Nephron (organoid): ENCODE results near the gene KYNU.
"Not testable (repeated sequence)": the region's sequence is repeated elsewhere in the genome, so short reads cannot be mapped to it uniquely, and the experiment has no call there.

ENCODE experiments used
- H3K27ac Mint-ChIP-seq, 3 experiments: 2 replicates each; pipeline ENCODE4 v1.8.0; 2020; ENCODE audit warnings: mixed read lengths in 3 of 3, mild to moderate bottlenecking in 2 of 3, moderate library complexity in 1 of 3
- H3K27me3 Mint-ChIP-seq: 2 replicates; pipeline ENCODE4 v1.8.0; 2021; ENCODE audit warnings: low read depth, mild to moderate bottlenecking, moderate library complexity, mixed read lengths
- H3K36me3 Mint-ChIP-seq: 2 replicates; pipeline ENCODE4 v1.8.0; 2020; ENCODE audit warnings: low read depth, mixed read lengths
- H3K4me1 Mint-ChIP-seq: 2 replicates; pipeline ENCODE4 v1.8.0; 2020; ENCODE audit warnings: mixed read lengths
- H3K4me3 Mint-ChIP-seq, 3 experiments: 2 replicates each; pipeline ENCODE4 v1.8.0; 2020; ENCODE audit warnings: mild to moderate bottlenecking in 3 of 3, mixed read lengths in 3 of 3, moderate library complexity in 2 of 3
- H3K9me3 Mint-ChIP-seq: 2 replicates; pipeline ENCODE4 v1.8.0; 2020; ENCODE audit warnings: mixed read lengths
- TF ChIP-seq, protein P1 (sequence below), 3 experiments: fragments of 200-600 bp; sonication (generic); IDR thresholded peaks; one replicate each; pipeline ENCODE4 v1.5.0; 2021; ENCODE audit warnings: antibody characterized with exemption in 3 of 3; ENCODE audit not compliant: unreplicated experiment in 3 of 3

KYNU gene

DNA sequence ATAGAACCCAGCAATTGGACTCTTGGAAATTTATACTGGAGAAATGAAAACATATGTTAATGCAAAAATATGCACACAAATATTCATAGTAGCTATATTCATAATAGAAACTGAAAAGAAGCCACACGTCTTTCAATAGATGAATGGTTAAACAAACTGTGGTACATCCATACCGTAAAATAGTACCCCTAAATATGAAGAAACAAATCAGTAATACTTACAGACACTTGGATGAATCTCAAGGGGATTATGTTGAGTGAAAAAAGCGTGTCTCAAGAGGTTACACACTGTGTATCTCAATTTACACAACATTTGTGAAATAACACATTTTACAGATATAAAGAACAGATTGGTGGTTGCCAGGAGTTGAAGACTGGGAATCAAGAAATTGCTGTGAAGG, 190.6 kb downstream of the KYNU start:
- TF ChIP-seq, protein P1, sequence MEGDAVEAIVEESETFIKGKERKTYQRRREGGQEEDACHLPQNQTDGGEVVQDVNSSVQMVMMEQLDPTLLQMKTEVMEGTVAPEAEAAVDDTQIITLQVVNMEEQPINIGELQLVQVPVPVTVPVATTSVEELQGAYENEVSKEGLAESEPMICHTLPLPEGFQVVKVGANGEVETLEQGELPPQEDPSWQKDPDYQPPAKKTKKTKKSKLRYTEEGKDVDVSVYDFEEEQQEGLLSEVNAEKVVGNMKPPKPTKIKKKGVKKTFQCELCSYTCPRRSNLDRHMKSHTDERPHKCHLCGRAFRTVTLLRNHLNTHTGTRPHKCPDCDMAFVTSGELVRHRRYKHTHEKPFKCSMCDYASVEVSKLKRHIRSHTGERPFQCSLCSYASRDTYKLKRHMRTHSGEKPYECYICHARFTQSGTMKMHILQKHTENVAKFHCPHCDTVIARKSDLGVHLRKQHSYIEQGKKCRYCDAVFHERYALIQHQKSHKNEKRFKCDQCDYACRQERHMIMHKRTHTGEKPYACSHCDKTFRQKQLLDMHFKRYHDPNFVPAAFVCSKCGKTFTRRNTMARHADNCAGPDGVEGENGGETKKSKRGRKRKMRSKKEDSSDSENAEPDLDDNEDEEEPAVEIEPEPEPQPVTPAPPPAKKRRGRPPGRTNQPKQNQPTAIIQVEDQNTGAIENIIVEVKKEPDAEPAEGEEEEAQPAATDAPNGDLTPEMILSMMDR (IDR thresholded peaks at IDR 0.05; ENCODE audit: unreplicated experiment in 3 of 3): no peak
- Mint-ChIP-seq H3K27ac (no peak overlapping the region), H3K4me3 (no peak overlapping the region), H3K9me3 (peaks cover 7% of the 10 kb centered on the region), H3K27me3 (no peaks in the 10 kb centered on the region), H3K4me1 (no peaks in the 10 kb centered on the region), H3K36me3 (no peaks in the 10 kb centered on the region)

DNA sequence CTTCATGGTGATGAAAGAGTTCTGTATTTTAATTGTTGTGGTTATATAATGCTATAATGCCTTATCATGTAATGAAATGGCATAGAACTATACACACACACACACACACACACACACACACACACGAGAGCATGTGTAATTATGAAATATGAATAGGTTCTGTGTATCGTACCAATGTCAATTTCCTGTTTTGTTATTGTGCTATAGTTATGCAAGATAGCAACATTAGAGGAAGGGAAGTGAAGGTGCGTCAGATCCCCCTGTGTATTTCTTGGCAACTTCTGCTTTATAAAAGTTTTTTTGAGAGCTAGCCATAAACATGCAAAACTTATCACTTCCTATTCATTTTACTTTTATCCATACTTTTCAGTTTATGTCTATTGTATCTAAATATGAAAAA, 191.0 kb downstream of the KYNU start:
- H3K27ac Mint-ChIP-seq: no peak overlapping the region
- H3K4me1 Mint-ChIP-seq: no peaks in the 10 kb centered on the region
- no peaks in the 10 kb centered on the region for H3K27me3 Mint-ChIP-seq
- H3K9me3 Mint-ChIP-seq: peaks cover 7% of the 10 kb centered on the region
- no peak overlapping the region for H3K4me3 Mint-ChIP-seq
- TF ChIP-seq, protein P1 (IDR thresholded peaks at IDR 0.05; ENCODE audit: unreplicated experiment in 3 of 3): no peak
- no peaks in the 10 kb centered on the region for H3K36me3 Mint-ChIP-seq

DNA sequence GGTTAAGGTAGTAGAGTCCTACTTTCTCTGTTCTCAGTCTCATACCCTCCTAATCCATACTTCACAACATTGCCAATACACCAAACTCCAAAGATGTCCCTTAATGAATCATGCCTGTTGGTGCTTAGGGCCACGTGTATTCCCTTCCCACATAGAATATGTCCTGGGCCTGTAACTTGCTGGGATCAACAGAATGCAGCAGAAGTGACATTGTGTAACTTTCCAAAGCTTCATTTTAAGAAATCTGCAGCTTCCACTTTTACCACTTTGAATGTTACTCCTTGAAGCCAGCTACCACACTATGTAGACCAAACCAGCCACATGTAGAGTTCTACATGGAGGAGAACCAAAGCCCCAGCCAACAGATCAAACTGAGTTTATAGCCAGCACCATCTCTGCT, 193.2 kb downstream of the KYNU start:
- no peak overlapping the region for H3K27ac Mint-ChIP-seq
- no peaks in the 10 kb centered on the region for H3K27me3 Mint-ChIP-seq
- H3K36me3 Mint-ChIP-seq: no peaks in the 10 kb centered on the region

DNA sequence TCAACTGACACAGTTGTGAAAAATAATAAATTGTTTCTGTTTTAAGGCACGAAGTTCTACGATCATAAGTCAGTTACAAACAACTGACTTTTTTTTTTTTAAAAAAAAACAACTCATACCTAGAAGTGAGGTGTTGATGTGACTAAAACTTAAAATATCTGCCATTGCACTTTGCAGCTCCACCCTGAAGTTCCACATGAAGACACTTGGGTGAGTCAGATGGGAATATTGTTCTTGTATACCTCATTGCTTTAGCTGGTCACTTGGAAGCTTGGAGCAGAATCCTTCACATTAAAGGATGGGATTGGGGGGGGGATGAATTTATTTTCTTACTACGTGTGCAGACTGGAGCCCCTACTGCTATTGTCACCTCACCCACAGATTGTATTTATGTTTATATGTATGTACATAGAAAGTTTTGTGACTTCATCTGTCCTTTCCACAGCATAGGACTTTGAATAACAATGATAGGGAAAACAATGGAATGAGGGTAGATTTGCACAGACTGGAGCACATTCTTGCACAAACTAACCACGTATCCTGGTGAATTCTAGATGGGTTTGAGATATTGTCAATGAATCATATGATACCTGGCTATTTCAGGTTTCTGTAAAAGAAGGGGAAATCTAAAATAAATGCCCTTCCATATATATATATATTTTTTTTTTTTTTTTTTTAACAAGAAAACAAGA, 193.9 kb downstream of the KYNU start:
- TF ChIP-seq, protein P1 (IDR thresholded peaks at IDR 0.05; ENCODE audit: unreplicated experiment in 3 of 3): no peak
- H3K4me3 Mint-ChIP-seq: no peak overlapping the region

More for the DNA sequence above, 193.2 kb downstream of the KYNU start:
- TF ChIP-seq, protein P1 (IDR thresholded peaks at IDR 0.05; ENCODE audit: unreplicated experiment in 3 of 3): no peak
- no peak overlapping the region for H3K4me3 Mint-ChIP-seq
- H3K9me3 Mint-ChIP-seq: peaks cover 8% of the 10 kb centered on the region
- H3K4me1 Mint-ChIP-seq: no peaks in the 10 kb centered on the region

DNA sequence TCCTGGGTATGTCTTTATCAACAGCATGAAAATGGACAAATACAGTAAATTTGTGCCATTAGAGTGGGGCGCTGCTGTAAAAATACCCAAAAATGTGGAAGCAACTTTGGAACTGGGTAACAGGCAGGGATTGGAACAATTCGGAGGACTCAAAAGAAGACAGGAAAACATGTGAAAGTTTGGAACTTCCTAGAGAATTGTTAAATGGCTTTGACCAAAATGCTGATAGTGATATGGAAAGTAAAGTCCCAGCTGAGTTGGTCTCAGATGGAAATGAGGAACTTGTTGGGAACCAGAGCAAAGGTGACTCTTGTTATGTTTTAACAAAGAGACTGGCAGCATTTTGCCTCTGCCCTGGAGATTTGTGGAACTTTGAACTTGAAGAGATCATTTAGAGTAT, 197.4 kb downstream of the KYNU start:
- H3K27me3 Mint-ChIP-seq, H3K36me3 Mint-ChIP-seq, H3K27ac Mint-ChIP-seq, H3K4me1 Mint-ChIP-seq, H3K4me3 Mint-ChIP-seq: not testable (repeated sequence)
- H3K9me3 Mint-ChIP-seq: peaks cover 12% of the 10 kb centered on the region

More for the DNA sequence above, 193.9 kb downstream of the KYNU start:
- H3K9me3 Mint-ChIP-seq: peaks cover 8% of the 10 kb centered on the region
- H3K36me3 Mint-ChIP-seq: no peaks in the 10 kb centered on the region
- H3K27me3 Mint-ChIP-seq: no peaks in the 10 kb centered on the region
- H3K4me1 Mint-ChIP-seq: no peaks in the 10 kb centered on the region
- no peak overlapping the region for H3K27ac Mint-ChIP-seq

- H3K4me1 Mint-ChIP-seq: no peaks in the 10 kb centered on the region
- no peak overlapping the region for H3K27ac Mint-ChIP-seq
- TF ChIP-seq, protein P1 (IDR thresholded peaks at IDR 0.05; ENCODE audit: unreplicated experiment in 3 of 3): no peak
- H3K27me3 Mint-ChIP-seq: no peaks in the 10 kb centered on the region
- H3K9me3 Mint-ChIP-seq: peaks cover 12% of the 10 kb centered on the region
- H3K36me3 Mint-ChIP-seq: no peaks in the 10 kb centered on the region
- H3K4me3 Mint-ChIP-seq: no peak overlapping the region
Measured at GRCh38 chr2:143075711-143076110, 198.2 kb downstream of the KYNU start.
